HCT116 (cell line): ENCODE data around the gene RNF4. TPM values are rescaled to one million over a fixed set of nuclear protein-coding genes. Genes with fewer than 3 reads are reported as not detected.

Source experiments
- ATAC-seq: fragments of 200-7000 bp; cut with Tn5 transposase; 2 replicates; pipeline ENCODE4 v1.9.1; 2020; ENCODE audit warnings: mild to moderate bottlenecking, moderate library complexity
- BruUV-seq: library from RNA; stranded (reverse); fragments of 400-500 nt; replicated peaks from 2 replicates; lab custom pipeline; 2021; lab: Mats Ljungman, UMichigan
- CTCF ChIA-PET: fragments of 300-600 bp; sonication (Branson Sonifier 250); formaldehyde crosslinking; loops from one replicate; lab custom pipeline; 2021; ENCODE audit warnings: antibody characterized with exemption; lab: Charles Lee
- POLR2A ChIA-PET: fragments of 300-600, 350-600 bp; sonication (Branson Sonifier 250); formaldehyde crosslinking; loops from one replicate; lab custom pipeline; 2021; ENCODE audit warnings: antibody characterized with exemption; lab: Charles Lee
- RAD21 ChIA-PET, 2 experiments: fragments of 300-600 bp; sonication (Branson Sonifier 250); formaldehyde crosslinking; loops; one replicate each; lab custom pipeline; 2023; ENCODE audit warnings: low total read pairs in 2 of 2; ENCODE audit not compliant: uncharacterized antibody in 2 of 2, unreplicated experiment in 2 of 2, low non-redundant PET in 1 of 2; lab: Charles Lee
- DNase-seq: peaks from one replicate; pipeline ENCODE4 v3.0.0-alpha.2; 2010; ENCODE audit warnings: low read depth, low spot score
- H2AFZ ChIP-seq: fragments of 200-600 bp; shearing (Covaris generic), sonication (generic); 2 replicates; pipeline ENCODE4 v1.6.1; 2017; ENCODE audit warnings: low read depth, mixed run types, mixed read lengths, antibody characterized with exemption, low read length; ENCODE audit not compliant: poor library complexity, severe bottlenecking
- H3K27ac ChIP-seq: 2 replicates; pipeline ENCODE4 v1.5.1; 2012; ENCODE audit warnings: low read depth, low read length
- H3K27me3 ChIP-seq: fragments of 200-600 bp; sonication (generic); 2 replicates; pipeline ENCODE4 v1.6.1; 2016; ENCODE audit warnings: mixed run types, low read length, mixed read lengths; ENCODE audit not compliant: insufficient read depth
- H3K36me3 ChIP-seq, 2 experiments: fragments of 200-500 bp in 1 of 2; fragments of 200-600 bp in 1 of 2; sonication (Bioruptor generic) in 1 of 2; sonication (generic) in 1 of 2; 2 replicates each; pipeline versions ENCODE4 v1.5.1 to v1.6.1; 2014 to 2016; ENCODE audit warnings: low read length in 2 of 2, inconsistent platforms in 1 of 2, mixed read lengths in 1 of 2, mixed run types in 1 of 2; ENCODE audit not compliant: insufficient read depth in 2 of 2, control insufficient read depth in 1 of 2
- H3K4me1 ChIP-seq, 2 experiments: fragments of 200-600 bp in 1 of 2; sonication (generic) in 1 of 2; 2 replicates each; pipeline versions ENCODE4 v1.5.1 to v1.6.1; 2012 to 2017; ENCODE audit warnings: low read length in 2 of 2, inconsistent platforms in 1 of 2, mild to moderate bottlenecking in 1 of 2, mixed read lengths in 1 of 2, mixed run types in 1 of 2, moderate library complexity in 1 of 2; ENCODE audit not compliant: insufficient read depth in 2 of 2, control insufficient read depth in 1 of 2
- H3K4me2 ChIP-seq: fragments of 200-600 bp; sonication (generic); 2 replicates; pipeline ENCODE4 v1.6.1; 2017; ENCODE audit warnings: mixed run types, low read length, mixed read lengths
- H3K4me3 ChIP-seq, 2 experiments: fragments of 200-600 bp in 1 of 2; sonication (generic) in 1 of 2; replicated peaks in 1 of 2; 2 replicates each; pipeline ENCODE4 v1.5.1; 2011 to 2016; ENCODE audit warnings: low read length in 2 of 2, control low read depth in 1 of 2, low read depth in 1 of 2, mild to moderate bottlenecking in 1 of 2, mixed read lengths in 1 of 2, mixed run types in 1 of 2
- H3K79me2 ChIP-seq: fragments of 200-600 bp; sonication (generic); 2 replicates; pipeline ENCODE4 v1.6.1; 2017; ENCODE audit warnings: mild to moderate bottlenecking, mixed run types, low read length, moderate library complexity, mixed read lengths; ENCODE audit not compliant: insufficient read depth
- H3K9ac ChIP-seq: fragments of 200-600 bp; sonication (generic); 2 replicates; pipeline ENCODE4 v1.6.1; 2016; ENCODE audit warnings: low read length, mixed read lengths
- H3K9me2 ChIP-seq: fragments of 200-600 bp; sonication (generic), shearing (Covaris generic); 2 replicates; pipeline ENCODE4 v1.6.1; 2017; ENCODE audit warnings: mixed run types, mild to moderate bottlenecking, moderate library complexity; ENCODE audit not compliant: insufficient read depth
- H3K9me3 ChIP-seq, 2 experiments: fragments of 200-500 bp in 1 of 2; fragments of 200-600 bp in 1 of 2; sonication (Bioruptor generic) in 1 of 2; sonication (generic) in 1 of 2; 2 replicates each; pipeline ENCODE4 v1.6.1; 2014 to 2017; ENCODE audit warnings: low read length in 2 of 2, mixed read lengths in 2 of 2, inconsistent platforms in 1 of 2, low read depth in 1 of 2, mild to moderate bottlenecking in 1 of 2, mixed run types in 1 of 2, moderate library complexity in 1 of 2; ENCODE audit not compliant: control insufficient read depth in 1 of 2, insufficient read depth in 1 of 2
- H4K20me1 ChIP-seq: fragments of 200-600 bp; sonication (generic), shearing (Covaris generic); 2 replicates; pipeline ENCODE4 v1.6.1; 2017; ENCODE audit warnings: mixed run types, mild to moderate bottlenecking, moderate library complexity; ENCODE audit not compliant: insufficient read depth
- ELF1 ChIP-seq: IDR thresholded peaks from 2 replicates; pipeline ENCODE4 v1.6.1; 2012; ENCODE audit warnings: low read depth, borderline replicate concordance
- EZH2 ChIP-seq: fragments of 200-600 bp; sonication (generic); IDR thresholded peaks from 2 replicates; pipeline ENCODE4 v1.6.1; 2017; ENCODE audit warnings: antibody characterized with exemption, mixed run types
- SIN3A ChIP-seq: IDR thresholded peaks from 2 replicates; pipeline ENCODE4 v1.6.1; 2012; ENCODE audit warnings: low read depth
- SRF ChIP-seq: IDR thresholded peaks from 2 replicates; pipeline ENCODE4 v1.6.1; 2012; ENCODE audit warnings: low read depth
- intact Hi-C: fragments of 100-400 bp; cut with micrococcal nuclease; formaldehyde crosslinking; loops from 2 replicates; pipeline ENCODE4 v1.10.0; 2022
- total RNA-seq: library from RNA; stranded (reverse); gene quantifications from one replicate; pipeline ENCODE4 v1.2.1, GENCODE V29; 2021; ENCODE audit not compliant: unreplicated experiment
- TF ChIP-seq, protein P1 (sequence below), 3 experiments: fragments of 200-600 bp in 1 of 3; sonication (generic) in 1 of 3; IDR thresholded peaks in 2 of 3; conservative IDR thresholded peaks in 1 of 3; 2 replicates each; pipeline ENCODE4 v1.5.1; 2012 to 2017; ENCODE audit warnings: low read depth in 2 of 3, low read length in 2 of 3, antibody characterized with exemption in 1 of 3, borderline replicate concordance in 1 of 3, control low read depth in 1 of 3, mild to moderate bottlenecking in 1 of 3, mixed read lengths in 1 of 3, mixed run types in 1 of 3, moderate library complexity in 1 of 3; ENCODE audit not compliant: insufficient read depth in 1 of 3

The RNF4 gene
- total RNA-seq, 1 experiment from 2014 or later: 62.3 TPM

GRCh38 chr4:2427383-2428334 is 41.2 kb upstream of the RNF4 start:
- TF ChIP-seq SIN3A: no peak
- no peak for TF ChIP-seq ELF1
- no peak for TF ChIP-seq EZH2
- TF ChIP-seq, protein P1, sequence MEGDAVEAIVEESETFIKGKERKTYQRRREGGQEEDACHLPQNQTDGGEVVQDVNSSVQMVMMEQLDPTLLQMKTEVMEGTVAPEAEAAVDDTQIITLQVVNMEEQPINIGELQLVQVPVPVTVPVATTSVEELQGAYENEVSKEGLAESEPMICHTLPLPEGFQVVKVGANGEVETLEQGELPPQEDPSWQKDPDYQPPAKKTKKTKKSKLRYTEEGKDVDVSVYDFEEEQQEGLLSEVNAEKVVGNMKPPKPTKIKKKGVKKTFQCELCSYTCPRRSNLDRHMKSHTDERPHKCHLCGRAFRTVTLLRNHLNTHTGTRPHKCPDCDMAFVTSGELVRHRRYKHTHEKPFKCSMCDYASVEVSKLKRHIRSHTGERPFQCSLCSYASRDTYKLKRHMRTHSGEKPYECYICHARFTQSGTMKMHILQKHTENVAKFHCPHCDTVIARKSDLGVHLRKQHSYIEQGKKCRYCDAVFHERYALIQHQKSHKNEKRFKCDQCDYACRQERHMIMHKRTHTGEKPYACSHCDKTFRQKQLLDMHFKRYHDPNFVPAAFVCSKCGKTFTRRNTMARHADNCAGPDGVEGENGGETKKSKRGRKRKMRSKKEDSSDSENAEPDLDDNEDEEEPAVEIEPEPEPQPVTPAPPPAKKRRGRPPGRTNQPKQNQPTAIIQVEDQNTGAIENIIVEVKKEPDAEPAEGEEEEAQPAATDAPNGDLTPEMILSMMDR (IDR thresholded peaks at IDR 0.05 in 2 of 3, conservative IDR thresholded peaks at IDR 0.05 in 1 of 3; ENCODE audit: borderline replicate concordance in 1 of 3, insufficient read depth in 1 of 3, low read depth in 2 of 3, low read length in 2 of 3): no peak
- TF ChIP-seq SRF: no peak
- Histone ChIP-seq H4K20me1 (no peaks in the 10 kb centered on the region), H3K79me2 (no peaks in the 10 kb centered on the region), H3K36me3 (no peaks in the 10 kb centered on the region), H3K9me2 (no peaks in the 10 kb centered on the region), H3K27me3 (no peaks in the 10 kb centered on the region), H3K4me1 (peaks cover 2 to 10% of the 10 kb centered on the region in 2 experiments; a peak in 3 of 4 replicates), H3K4me3 (no peak overlapping the region), H3K9ac (no peak overlapping the region), H3K9me3 (no peaks in the 10 kb centered on the region), H3K27ac (no peak overlapping the region), H2AFZ (no peak overlapping the region), H3K4me2 (no peak overlapping the region)
- RAD21 ChIA-PET: no interaction called here
- BruUV-seq: no TSS peak
- POLR2A ChIA-PET: no interaction called here
- ATAC-seq: no peak
- CTCF ChIA-PET: interaction anchor here (0.9 kb wide), 1 partner anchor 14 kb away, joined by 4 read pairs; no protein-coding TSS in a partner anchor
- intact Hi-C loops: no loop called here
- DNase-seq: no peak
